ENCODE results near the gene AGO4.
A peak's percentile ranks its signal among the peaks of the same experiment; 100 is the strongest.

DNA sequence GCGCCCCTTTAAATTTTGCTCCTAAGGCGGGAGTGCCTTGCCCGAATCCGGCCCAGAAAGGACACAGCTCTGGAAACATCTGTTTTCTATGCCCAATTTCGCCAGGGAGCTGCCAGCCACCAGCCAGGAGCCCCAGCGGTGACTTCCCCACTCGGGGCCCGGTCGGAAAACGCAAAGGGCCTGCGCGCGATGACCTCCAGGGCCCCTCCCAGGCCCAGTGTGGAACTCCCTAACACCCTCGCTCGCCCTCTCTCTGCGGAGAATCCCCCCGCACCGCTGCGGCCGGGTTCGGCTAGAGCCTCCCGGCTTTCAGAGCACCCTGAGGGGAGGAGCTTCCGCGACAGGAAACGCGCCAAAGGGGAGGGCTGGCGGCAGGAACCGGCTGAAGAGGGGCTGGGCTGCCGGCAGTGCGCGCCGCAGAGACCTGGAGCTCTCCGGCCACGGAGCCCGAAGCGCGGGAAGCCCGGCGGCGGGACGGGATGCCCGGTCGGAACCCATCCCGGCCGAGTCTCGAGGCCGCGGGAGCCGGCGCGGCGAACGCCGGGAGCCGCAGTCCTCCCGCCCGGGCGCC lies 38.5 kb upstream of the AGO4 start:
- TF ChIP-seq, protein P1, sequence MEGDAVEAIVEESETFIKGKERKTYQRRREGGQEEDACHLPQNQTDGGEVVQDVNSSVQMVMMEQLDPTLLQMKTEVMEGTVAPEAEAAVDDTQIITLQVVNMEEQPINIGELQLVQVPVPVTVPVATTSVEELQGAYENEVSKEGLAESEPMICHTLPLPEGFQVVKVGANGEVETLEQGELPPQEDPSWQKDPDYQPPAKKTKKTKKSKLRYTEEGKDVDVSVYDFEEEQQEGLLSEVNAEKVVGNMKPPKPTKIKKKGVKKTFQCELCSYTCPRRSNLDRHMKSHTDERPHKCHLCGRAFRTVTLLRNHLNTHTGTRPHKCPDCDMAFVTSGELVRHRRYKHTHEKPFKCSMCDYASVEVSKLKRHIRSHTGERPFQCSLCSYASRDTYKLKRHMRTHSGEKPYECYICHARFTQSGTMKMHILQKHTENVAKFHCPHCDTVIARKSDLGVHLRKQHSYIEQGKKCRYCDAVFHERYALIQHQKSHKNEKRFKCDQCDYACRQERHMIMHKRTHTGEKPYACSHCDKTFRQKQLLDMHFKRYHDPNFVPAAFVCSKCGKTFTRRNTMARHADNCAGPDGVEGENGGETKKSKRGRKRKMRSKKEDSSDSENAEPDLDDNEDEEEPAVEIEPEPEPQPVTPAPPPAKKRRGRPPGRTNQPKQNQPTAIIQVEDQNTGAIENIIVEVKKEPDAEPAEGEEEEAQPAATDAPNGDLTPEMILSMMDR (IDR thresholded peaks at IDR 0.05), result peak; percentile 7; the same call in 1 of the 2 replicates
- no peak for TF ChIP-seq ZFX (IDR thresholded peaks at IDR 0.05; ENCODE audit: borderline replicate concordance)

All from 22Rv1 (cell line).